Subcutaneous adipose tissue (tissue), 4 donors: ENCODE data around the gene ROBO1. TPM values are rescaled to one million over a fixed set of nuclear protein-coding genes. Genes with fewer than 3 reads are reported as not detected.

Source experiments
- CTCF ChIP-seq: fragments of 450-650 bp; IDR thresholded peaks from one replicate; pipeline ENCODE4 v1.5.1; 2016; ENCODE audit warnings: low read depth, mild to moderate bottlenecking, control low read depth, antibody characterized with exemption, moderate library complexity
- total RNA-seq, 4 donors: library from RNA; depleted of rRNA; stranded (reverse); fragments of >200 nt; gene quantifications; one replicate each; pipeline ENCODE4 v1.1.0, GENCODE V29; 2016

ROBO1 gene
- total RNA-seq, 4 donors from 2014 or later: 26.6 to 34.0 (median 30.8) TPM

- no peak for TF ChIP-seq CTCF
Measured at GRCh38 chr3:79263423-79263822, 504.4 kb downstream of the ROBO1 start.

- TF ChIP-seq CTCF: no peak
Measured at GRCh38 chr3:79258479-79258878, 509.3 kb downstream of the ROBO1 start.

- TF ChIP-seq CTCF: no peak
Measured at GRCh38 chr3:79257791-79258190, 510.0 kb downstream of the ROBO1 start.

GRCh38 chr3:79255702-79256101 is 512.1 kb downstream of the ROBO1 start:
- no peak for TF ChIP-seq CTCF

GRCh38 chr3:79255292-79255691 is 512.5 kb downstream of the ROBO1 start:
- TF ChIP-seq CTCF: no peak

GRCh38 chr3:79253704-79254103 is 514.1 kb downstream of the ROBO1 start:
- TF ChIP-seq CTCF: no peak

- TF ChIP-seq CTCF: no peak
Measured at GRCh38 chr3:79253271-79253670, 514.5 kb downstream of the ROBO1 start.
